ENCODE measurements around the gene RBM39. TPM values are rescaled to one million over a fixed set of nuclear protein-coding genes. Genes with fewer than 3 reads are reported as not detected.
"Not testable (repeated sequence)": the region's sequence is repeated elsewhere in the genome, so short reads cannot be mapped to it uniquely, and the experiment has no call there.

RBM39 gene
- total and polyA plus RNA-seq, 9 donors, result 247 to 389 (median 328) TPM

GRCh38 chr20:35756404-35756803 is 14.3 kb upstream of the RBM39 start:
- intact Hi-C loops (cut with DNase I), result no loop called here
- H3K27ac ChIP-seq, result no peak overlapping the region
- H3K4me1 ChIP-seq (ENCODE audit: insufficient read depth), result no peaks in the 10 kb centered on the region
- H3K27me3 ChIP-seq, result no peaks in the 10 kb centered on the region
- H3K9me3 ChIP-seq, result no peaks in the 10 kb centered on the region
- TF ChIP-seq POLR2A (IDR thresholded peaks at IDR 0.05) (no peak), EP300 (IDR thresholded peaks at IDR 0.05) (no peak), CTCF (IDR thresholded peaks at IDR 0.05) (no peak)
- H3K4me3 ChIP-seq, result no peak overlapping the region
- no peaks in the 10 kb centered on the region for H3K36me3 ChIP-seq
- 91 to 97% (median 93%) methylated on average over 4 of the region's 4 CpGs for WGBS, 3 donors
- no peak for DNase-seq

- TF ChIP-seq POLR2A (IDR thresholded peaks at IDR 0.05) (no peak), EP300 (IDR thresholded peaks at IDR 0.05) (no peak), CTCF (IDR thresholded peaks at IDR 0.05) (no peak)
- 13 to 55% (median 20%) methylated on average over 2 of the region's 2 CpGs for WGBS, 3 donors
- intact Hi-C loops (cut with DNase I), result no loop called here
- Histone ChIP-seq H3K4me3 (no peak overlapping the region), H3K9me3 (no peaks in the 10 kb centered on the region), H3K36me3 (no peaks in the 10 kb centered on the region), H3K27me3 (no peaks in the 10 kb centered on the region), H3K4me1 (ENCODE audit: insufficient read depth) (no peaks in the 10 kb centered on the region), H3K27ac (no peak overlapping the region)
- DNase-seq, result no peak
Observed at GRCh38 chr20:35750611-35751010, 8.6 kb upstream of the RBM39 start.

GRCh38 chr20:35744492-35744841 is 2.4 kb upstream of the RBM39 start:
- not testable (repeated sequence) for H3K27me3 ChIP-seq; H3K4me1 ChIP-seq (ENCODE audit: insufficient read depth); H3K36me3 ChIP-seq; DNase-seq; H3K9me3 ChIP-seq; H3K4me3 ChIP-seq
- intact Hi-C loops (cut with DNase I), result loop anchor here in 1 of 4 donors (5.0 to 10.0 kb wide), 2 partner anchors 127 to 800 kb away; partner anchors contain the start of genes MYL9 and SPAG4
- 89 to 96% (median 96%) methylated on average over 3 of the region's 3 CpGs for WGBS, 3 donors
- H3K27ac ChIP-seq, result peak overlapping the region in 1 of 2 donors; percentile 14

GRCh38 chr20:35743693-35744491 is 1.8 kb upstream of the RBM39 start:
- H3K9me3 ChIP-seq, result no peaks in the 10 kb centered on the region
- peak in 3 of 5 donors; percentile 31 to 47 (median 38) for DNase-seq
- no peak overlapping the region for H3K4me3 ChIP-seq
- no peaks in the 10 kb centered on the region for H3K36me3 ChIP-seq
- H3K27ac ChIP-seq, result peak overlapping the region in 1 of 2 donors; percentile 93
- WGBS, 3 donors, result 54 to 74% (median 63%) methylated on average over 15 of the region's 15 CpGs
- TF ChIP-seq POLR2A (IDR thresholded peaks at IDR 0.05), result no peak
- no peak for TF ChIP-seq CTCF (IDR thresholded peaks at IDR 0.05)
- no peak for TF ChIP-seq EP300 (IDR thresholded peaks at IDR 0.05)
- H3K4me1 ChIP-seq (ENCODE audit: insufficient read depth), result peaks cover 2% of the 10 kb centered on the region
- no peaks in the 10 kb centered on the region for H3K27me3 ChIP-seq
- intact Hi-C loops (cut with DNase I), result loop anchor here in 1 of 4 donors (2.0 to 10.0 kb wide), 3 partner anchors 27 to 801 kb away; partner anchors contain the start of genes MYL9 and SPAG4
